GM12801 (cell line): ENCODE measurements around the gene ENAM.

Experiments used
- TF ChIP-seq, protein P1 (sequence below): IDR thresholded peaks from one replicate; pipeline ENCODE4 v1.5.1; 2011; ENCODE audit warnings: control low read depth; ENCODE audit not compliant: insufficient read length; ENCODE audit errors: extremely low read depth

The ENAM gene, protein sequence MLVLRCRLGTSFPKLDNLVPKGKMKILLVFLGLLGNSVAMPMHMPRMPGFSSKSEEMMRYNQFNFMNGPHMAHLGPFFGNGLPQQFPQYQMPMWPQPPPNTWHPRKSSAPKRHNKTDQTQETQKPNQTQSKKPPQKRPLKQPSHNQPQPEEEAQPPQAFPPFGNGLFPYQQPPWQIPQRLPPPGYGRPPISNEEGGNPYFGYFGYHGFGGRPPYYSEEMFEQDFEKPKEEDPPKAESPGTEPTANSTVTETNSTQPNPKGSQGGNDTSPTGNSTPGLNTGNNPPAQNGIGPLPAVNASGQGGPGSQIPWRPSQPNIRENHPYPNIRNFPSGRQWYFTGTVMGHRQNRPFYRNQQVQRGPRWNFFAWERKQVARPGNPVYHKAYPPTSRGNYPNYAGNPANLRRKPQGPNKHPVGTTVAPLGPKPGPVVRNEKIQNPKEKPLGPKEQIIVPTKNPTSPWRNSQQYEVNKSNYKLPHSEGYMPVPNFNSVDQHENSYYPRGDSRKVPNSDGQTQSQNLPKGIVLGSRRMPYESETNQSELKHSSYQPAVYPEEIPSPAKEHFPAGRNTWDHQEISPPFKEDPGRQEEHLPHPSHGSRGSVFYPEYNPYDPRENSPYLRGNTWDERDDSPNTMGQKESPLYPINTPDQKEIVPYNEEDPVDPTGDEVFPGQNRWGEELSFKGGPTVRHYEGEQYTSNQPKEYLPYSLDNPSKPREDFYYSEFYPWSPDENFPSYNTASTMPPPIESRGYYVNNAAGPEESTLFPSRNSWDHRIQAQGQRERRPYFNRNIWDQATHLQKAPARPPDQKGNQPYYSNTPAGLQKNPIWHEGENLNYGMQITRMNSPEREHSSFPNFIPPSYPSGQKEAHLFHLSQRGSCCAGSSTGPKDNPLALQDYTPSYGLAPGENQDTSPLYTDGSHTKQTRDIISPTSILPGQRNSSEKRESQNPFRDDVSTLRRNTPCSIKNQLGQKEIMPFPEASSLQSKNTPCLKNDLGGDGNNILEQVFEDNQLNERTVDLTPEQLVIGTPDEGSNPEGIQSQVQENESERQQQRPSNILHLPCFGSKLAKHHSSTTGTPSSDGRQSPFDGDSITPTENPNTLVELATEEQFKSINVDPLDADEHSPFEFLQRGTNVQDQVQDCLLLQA

DNA sequence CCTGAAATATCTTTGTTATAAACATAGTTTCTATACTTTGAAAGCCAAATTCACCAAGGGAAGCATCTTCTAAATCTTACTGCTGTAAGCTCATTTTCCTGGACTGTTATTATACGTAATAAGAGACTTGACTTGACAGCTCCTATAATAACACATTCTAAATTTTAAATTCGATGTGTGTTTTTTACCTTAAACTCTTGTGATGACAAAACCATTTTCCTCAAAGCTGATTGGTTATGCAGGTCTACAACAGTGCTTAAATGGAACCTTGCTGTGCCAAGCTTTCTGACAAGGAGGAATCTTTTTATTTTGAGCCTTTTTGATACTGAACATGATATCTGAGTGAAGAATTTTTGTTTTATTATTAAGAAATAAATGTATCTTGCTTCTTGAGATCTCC, at the start of gene ENAM:
ENAM (plus strand) TSS at position 301 of the 400 bp plus-strand sequence. CDS start 757 bp downstream, outside the sequence.
- TF ChIP-seq, protein P1, sequence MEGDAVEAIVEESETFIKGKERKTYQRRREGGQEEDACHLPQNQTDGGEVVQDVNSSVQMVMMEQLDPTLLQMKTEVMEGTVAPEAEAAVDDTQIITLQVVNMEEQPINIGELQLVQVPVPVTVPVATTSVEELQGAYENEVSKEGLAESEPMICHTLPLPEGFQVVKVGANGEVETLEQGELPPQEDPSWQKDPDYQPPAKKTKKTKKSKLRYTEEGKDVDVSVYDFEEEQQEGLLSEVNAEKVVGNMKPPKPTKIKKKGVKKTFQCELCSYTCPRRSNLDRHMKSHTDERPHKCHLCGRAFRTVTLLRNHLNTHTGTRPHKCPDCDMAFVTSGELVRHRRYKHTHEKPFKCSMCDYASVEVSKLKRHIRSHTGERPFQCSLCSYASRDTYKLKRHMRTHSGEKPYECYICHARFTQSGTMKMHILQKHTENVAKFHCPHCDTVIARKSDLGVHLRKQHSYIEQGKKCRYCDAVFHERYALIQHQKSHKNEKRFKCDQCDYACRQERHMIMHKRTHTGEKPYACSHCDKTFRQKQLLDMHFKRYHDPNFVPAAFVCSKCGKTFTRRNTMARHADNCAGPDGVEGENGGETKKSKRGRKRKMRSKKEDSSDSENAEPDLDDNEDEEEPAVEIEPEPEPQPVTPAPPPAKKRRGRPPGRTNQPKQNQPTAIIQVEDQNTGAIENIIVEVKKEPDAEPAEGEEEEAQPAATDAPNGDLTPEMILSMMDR: no peak

DNA sequence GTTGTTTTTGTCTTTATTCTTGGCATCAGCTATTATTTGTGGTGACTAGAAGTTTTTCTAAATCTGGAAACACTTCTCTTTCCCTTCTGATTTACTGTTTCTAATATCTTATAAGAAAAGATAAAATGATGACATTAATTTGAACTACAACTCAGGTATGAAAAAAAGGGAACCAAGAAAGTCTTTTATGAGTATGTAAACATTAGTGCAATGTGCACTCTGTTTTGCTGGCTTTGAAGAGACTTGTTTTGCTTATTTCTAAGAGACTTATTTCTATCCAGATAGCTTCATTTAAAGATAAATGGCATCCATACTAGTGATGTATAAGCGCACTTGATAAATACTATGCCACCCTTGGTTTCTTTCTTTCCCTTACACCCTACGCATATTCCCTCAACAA, 46.6 kb upstream of the ENAM start:
- TF ChIP-seq, protein P1: no peak

DNA sequence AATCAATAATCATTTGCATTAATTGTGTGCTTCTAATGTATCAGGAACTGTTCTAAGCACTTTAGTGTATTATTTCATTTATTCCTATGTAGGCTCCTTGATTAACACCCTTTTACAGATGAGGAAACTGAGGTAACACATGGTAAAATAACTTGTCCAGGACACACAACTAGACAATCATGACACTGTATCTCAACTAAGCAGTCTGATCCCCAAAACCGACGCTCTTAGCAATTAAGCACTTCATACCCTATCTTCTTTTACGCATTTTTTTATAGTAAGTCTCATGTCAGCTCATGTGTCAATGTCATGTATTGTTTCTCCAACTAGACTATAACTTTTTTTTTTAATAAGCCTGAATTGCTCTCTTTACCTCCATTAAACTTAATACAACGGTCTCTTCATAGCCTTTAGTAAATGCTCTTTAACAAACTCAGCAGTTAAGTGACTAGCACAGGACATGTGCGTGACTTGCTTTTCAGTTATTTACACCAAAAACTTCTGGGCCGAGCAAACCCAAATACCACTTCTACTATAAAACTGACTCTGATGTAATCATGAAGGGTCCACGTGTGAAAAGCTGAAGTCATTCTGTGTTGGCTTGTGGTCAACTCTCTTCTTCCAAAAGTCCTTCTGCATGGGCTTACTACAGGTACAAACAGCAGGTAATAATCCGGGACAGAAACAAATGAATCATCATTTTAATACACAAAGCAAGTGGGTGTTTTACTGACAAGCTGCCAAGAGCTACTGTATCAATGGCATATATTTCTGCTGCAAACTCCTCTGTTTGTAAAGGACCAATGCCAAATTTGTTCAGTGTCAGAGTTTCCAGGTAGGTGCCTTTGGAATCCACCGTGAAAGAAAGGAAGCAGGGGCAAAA, 44.4 kb upstream of the ENAM start:
- TF ChIP-seq, protein P1: no peak

DNA sequence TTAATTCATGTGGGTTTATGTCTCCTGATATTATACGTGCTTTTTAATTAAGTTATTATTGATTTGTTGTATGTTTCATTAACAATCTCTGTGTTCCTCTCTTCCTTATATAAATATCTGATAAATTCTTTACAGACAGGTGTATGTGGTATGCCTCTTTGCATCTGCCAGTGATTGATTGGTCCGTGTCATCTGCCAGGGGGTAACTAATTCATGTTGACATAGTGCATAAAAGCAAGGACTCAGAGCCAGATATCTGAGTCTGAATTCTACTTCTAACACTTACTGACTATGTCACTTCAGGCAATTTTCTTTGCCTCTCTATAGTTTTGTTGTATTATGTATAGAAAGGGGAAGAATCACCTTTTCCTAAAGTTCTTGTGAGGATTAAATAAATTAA, 41.7 kb upstream of the ENAM start:
- TF ChIP-seq, protein P1: no peak

DNA sequence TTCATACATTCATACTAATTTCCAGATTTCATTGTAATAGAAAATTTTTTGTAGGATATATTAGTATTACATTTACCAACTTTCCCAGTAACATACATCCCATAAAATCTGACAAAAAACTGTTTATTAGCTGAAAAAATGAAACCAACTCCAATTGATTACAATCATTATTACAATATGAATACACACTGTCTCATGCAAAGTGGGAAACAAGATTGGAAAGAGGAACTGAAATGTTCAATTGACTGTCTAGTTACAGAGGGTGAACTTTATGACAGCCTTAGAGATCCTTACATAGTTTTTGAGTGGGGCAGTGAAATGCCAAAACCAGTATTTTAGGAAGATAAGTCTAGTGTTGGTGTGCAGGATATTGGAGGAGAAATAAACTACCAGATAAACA, 38.8 kb upstream of the ENAM start:
- TF ChIP-seq, protein P1: no peak

DNA sequence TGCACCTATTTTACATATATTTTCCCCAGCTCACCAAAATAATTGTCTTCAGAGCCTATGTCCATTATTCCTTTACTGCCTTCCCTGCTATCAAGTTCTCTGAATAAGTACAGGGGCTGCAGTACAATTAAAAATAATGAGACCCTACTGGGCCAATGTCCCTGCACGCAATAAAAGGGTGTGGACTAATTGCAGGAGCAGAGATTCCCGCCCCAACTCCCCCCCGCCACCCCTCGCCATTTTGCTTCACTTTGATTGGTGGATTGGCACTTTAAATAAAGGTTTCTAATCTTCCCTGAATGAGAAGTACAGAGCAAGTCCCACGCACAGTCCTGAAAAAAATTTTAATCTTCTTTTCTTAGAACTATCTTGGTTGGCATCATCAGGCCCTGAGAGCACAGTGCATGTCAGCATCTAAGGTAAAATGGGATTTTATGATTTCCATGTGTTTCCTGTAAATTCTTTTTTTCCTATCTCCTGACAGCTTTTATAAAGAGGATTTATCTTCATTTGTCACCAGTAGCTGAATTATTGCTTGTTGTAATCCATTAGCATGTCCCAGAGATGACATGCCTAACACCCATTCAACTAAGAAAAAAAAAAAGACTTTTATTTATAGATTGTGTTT, 36.5 kb upstream of the ENAM start, which contains the start of gene AMBN:
AMBN (plus strand) TSS at position 302 of the 628 bp plus-strand sequence; CDS start at position 405, 103 bp downstream.
- TF ChIP-seq, protein P1: no peak
